Stimulated activated CD4-positive, alpha-beta T cell treated with anti-CD3 and anti-CD28 coated beads, Interleukin-12 subunit alpha, Interleukin-12 subunit beta, amount 100 ng/mL, for 24 hours (primary cell): ENCODE results near the gene GTF2F1.
"Not testable (repeated sequence)": the region's sequence is repeated elsewhere in the genome, so short reads cannot be mapped to it uniquely, and the experiment has no call there.

ENCODE experiments used
- DNase-seq, 2 experiments: peaks; one replicate each; pipeline ENCODE4 v3.0.0-alpha.2; 2020; ENCODE audit warnings: low read depth in 2 of 2

GTF2F1 gene

GRCh38 chr19:6417713-6418561 is 25.0 kb upstream of the GTF2F1 start:
- no peak for DNase-seq

GRCh38 chr19:6416658-6417405 is 23.9 kb upstream of the GTF2F1 start:
- no peak for DNase-seq

GRCh38 chr19:6415591-6416190 is 22.7 kb upstream of the GTF2F1 start:
- DNase-seq = no peak

GRCh38 chr19:6414793-6415590 is 22.0 kb upstream of the GTF2F1 start:
- DNase-seq = no peak

- DNase-seq = no peak
These were observed 21.0 kb upstream of the GTF2F1 start for GRCh38 chr19:6413721-6414643.

- DNase-seq = no peak
These were observed 20.3 kb upstream of the GTF2F1 start for GRCh38 chr19:6413291-6413690.

- peak in 1 of 2 experiments; percentile 41 for DNase-seq
These were observed 19.6 kb upstream of the GTF2F1 start for GRCh38 chr19:6412447-6413091.

- DNase-seq = no peak
These were observed 19.1 kb upstream of the GTF2F1 start for GRCh38 chr19:6412061-6412446.

- DNase-seq = no peak
These were observed 16.4 kb upstream of the GTF2F1 start for GRCh38 chr19:6409346-6409745.

- DNase-seq = no peak
These were observed 13.4 kb upstream of the GTF2F1 start for GRCh38 chr19:6406401-6406800.

- no peak for DNase-seq
These were observed 10.1 kb upstream of the GTF2F1 start for GRCh38 chr19:6402837-6403608.

- no peak for DNase-seq
These were observed 9.1 kb upstream of the GTF2F1 start for GRCh38 chr19:6402058-6402457.

- not testable (repeated sequence) for DNase-seq
These were observed 7.3 kb upstream of the GTF2F1 start for GRCh38 chr19:6400062-6400944.

- no peak for DNase-seq
These were observed 3.3 kb upstream of the GTF2F1 start for GRCh38 chr19:6396305-6396704.

- no peak for DNase-seq
These were observed 1.9 kb upstream of the GTF2F1 start for GRCh38 chr19:6394831-6395230.

- peak in 1 of 2 experiments; percentile 72 for DNase-seq
These were observed 1.0 kb upstream of the GTF2F1 start for GRCh38 chr19:6393983-6394412.

- no peak for DNase-seq
These were observed 517 bp downstream of the GTF2F1 start for GRCh38 chr19:6392221-6393073.
